HG03280 (cell line): ENCODE data around the gene RNU1-3.
A peak's percentile ranks its signal among the peaks of the same experiment; 100 is the strongest.
"Not testable (repeated sequence)": the region's sequence is repeated elsewhere in the genome, so short reads cannot be mapped to it uniquely, and the experiment has no call there.

Experiments used
- ATAC-seq: cut with Tn5 transposase; IDR thresholded peaks from one replicate; pipeline ENCODE4 v1.9.1; 2021; ENCODE audit warnings: mild to moderate bottlenecking, moderate library complexity; ENCODE audit not compliant: unreplicated experiment

RNU1-3 gene

GRCh38 chr1:16666502-16667413 lies at the start of gene RNU1-3:
Gene RNU1-3 (minus strand): TSS chr1:16666948.
- peak; percentile 95 for ATAC-seq

- ATAC-seq = not testable (repeated sequence)
Measured at GRCh38 chr1:16713480-16713879, 46.7 kb upstream of the RNU1-3 start.

- not testable (repeated sequence) for ATAC-seq
Measured at GRCh38 chr1:16712984-16713383, 46.2 kb upstream of the RNU1-3 start.

GRCh38 chr1:16712582-16712981 lies 45.8 kb upstream of the RNU1-3 start:
- ATAC-seq = not testable (repeated sequence)

- not testable (repeated sequence) for ATAC-seq
Measured at GRCh38 chr1:16712131-16712530, 45.4 kb upstream of the RNU1-3 start.

GRCh38 chr1:16710618-16711017 lies 43.9 kb upstream of the RNU1-3 start:
- not testable (repeated sequence) for ATAC-seq

GRCh38 chr1:16709659-16710087 lies 42.9 kb upstream of the RNU1-3 start:
- ATAC-seq = peak; percentile 46

GRCh38 chr1:16708704-16709103 lies 42.0 kb upstream of the RNU1-3 start:
- ATAC-seq = not testable (repeated sequence)

GRCh38 chr1:16707130-16708093 lies 40.7 kb upstream of the RNU1-3 start:
- ATAC-seq = not testable (repeated sequence)

GRCh38 chr1:16706302-16706701 lies 39.6 kb upstream of the RNU1-3 start:
- ATAC-seq = not testable (repeated sequence)

GRCh38 chr1:16704502-16705100 lies 37.9 kb upstream of the RNU1-3 start:
- not testable (repeated sequence) for ATAC-seq

- ATAC-seq = not testable (repeated sequence)
Measured at GRCh38 chr1:16704076-16704475, 37.3 kb upstream of the RNU1-3 start.

- ATAC-seq = not testable (repeated sequence)
Measured at GRCh38 chr1:16703602-16704001, 36.9 kb upstream of the RNU1-3 start.

- not testable (repeated sequence) for ATAC-seq
Measured at GRCh38 chr1:16703141-16703540, 36.4 kb upstream of the RNU1-3 start.

GRCh38 chr1:16702280-16702679 lies 35.5 kb upstream of the RNU1-3 start:
- not testable (repeated sequence) for ATAC-seq

GRCh38 chr1:16701189-16701588 lies 34.4 kb upstream of the RNU1-3 start:
- ATAC-seq = not testable (repeated sequence)

- ATAC-seq = not testable (repeated sequence)
Measured at GRCh38 chr1:16700138-16700895, 33.6 kb upstream of the RNU1-3 start.

- ATAC-seq = not testable (repeated sequence)
Measured at GRCh38 chr1:16699440-16699839, 32.7 kb upstream of the RNU1-3 start.

- ATAC-seq = not testable (repeated sequence)
Measured at GRCh38 chr1:16697152-16697551, 30.4 kb upstream of the RNU1-3 start.
